ENCODE results near the gene MPV17.
"Not testable (repeated sequence)": the region's sequence is repeated elsewhere in the genome, so short reads cannot be mapped to it uniquely, and the experiment has no call there.

Gene MPV17

GRCh38 chr2:27296481-27296880 is 26.4 kb downstream of the MPV17 start:
- DNase-seq = no peak

GRCh38 chr2:27294928-27295327 is 28.0 kb downstream of the MPV17 start:
- DNase-seq = no peak

- DNase-seq = no peak
These were observed 31.0 kb downstream of the MPV17 start for GRCh38 chr2:27291865-27292264.

GRCh38 chr2:27290549-27290948 is 32.3 kb downstream of the MPV17 start:
- DNase-seq = no peak

GRCh38 chr2:27288610-27289009 is 34.3 kb downstream of the MPV17 start:
- no peak for DNase-seq

- no peak for DNase-seq
These were observed 37.4 kb downstream of the MPV17 start for GRCh38 chr2:27285481-27285880.

GRCh38 chr2:27284996-27285395 is 37.9 kb downstream of the MPV17 start:
- no peak for DNase-seq

- DNase-seq = no peak
These were observed 40.0 kb downstream of the MPV17 start for GRCh38 chr2:27282892-27283291.

GRCh38 chr2:27281855-27282559 is 40.9 kb downstream of the MPV17 start, which contains the start of gene TRIM54:
TRIM54 (plus strand) TSS chr2:27282429; CDS start chr2:27282732, 303 bp downstream.
- DNase-seq = no peak

- no peak for DNase-seq
These were observed 41.5 kb downstream of the MPV17 start for GRCh38 chr2:27281442-27281841.

GRCh38 chr2:27280826-27281225 is 42.1 kb downstream of the MPV17 start:
- DNase-seq = no peak

GRCh38 chr2:27278010-27278409 is 44.9 kb downstream of the MPV17 start:
- no peak for DNase-seq

GRCh38 chr2:27275211-27276150 is 47.4 kb downstream of the MPV17 start, which contains the start of gene DNAJC5G:
DNAJC5G (plus strand) TSS chr2:27275433; CDS start chr2:27276729, 1,296 bp downstream.
- DNase-seq = no peak

- DNase-seq = not testable (repeated sequence)
These were observed 50.1 kb downstream of the MPV17 start for GRCh38 chr2:27272537-27273522.

- no peak for DNase-seq
These were observed 51.1 kb downstream of the MPV17 start for GRCh38 chr2:27271631-27272340.

GRCh38 chr2:27270670-27271069 is 52.2 kb downstream of the MPV17 start:
- DNase-seq = no peak

- DNase-seq = no peak
These were observed 52.8 kb downstream of the MPV17 start for GRCh38 chr2:27270131-27270530.

GRCh38 chr2:27268296-27268695 is 54.6 kb downstream of the MPV17 start:
- DNase-seq = not testable (repeated sequence)

- DNase-seq = no peak
These were observed 57.4 kb downstream of the MPV17 start for GRCh38 chr2:27265536-27265870.

GRCh38 chr2:27264753-27265535 is 58.0 kb downstream of the MPV17 start:
- DNase-seq = peak; percentile 57

GRCh38 chr2:27264253-27264752 is 58.6 kb downstream of the MPV17 start:
- DNase-seq = no peak

Measured in NCI-H2227 treated with DMSO at 0.1 percent for 48 hours (cell line).